Measurements from ENCODE around the gene GLS.
A peak's percentile ranks its signal among the peaks of the same experiment; 100 is the strongest.
"Not testable (repeated sequence)": the region's sequence is repeated elsewhere in the genome, so short reads cannot be mapped to it uniquely, and the experiment has no call there.

Gene GLS

GRCh38 chr2:190880378-190881083 is at the start of gene GLS:
GLS (plus strand) TSS chr2:190880821; CDS start chr2:190881085, 264 bp downstream.
- DNase-seq (ENCODE audit: low read depth), result peak; percentile 91

- no peak for DNase-seq (ENCODE audit: low read depth)
Observed at GRCh38 chr2:190831941-190832340, 48.7 kb upstream of the GLS start.

DNA sequence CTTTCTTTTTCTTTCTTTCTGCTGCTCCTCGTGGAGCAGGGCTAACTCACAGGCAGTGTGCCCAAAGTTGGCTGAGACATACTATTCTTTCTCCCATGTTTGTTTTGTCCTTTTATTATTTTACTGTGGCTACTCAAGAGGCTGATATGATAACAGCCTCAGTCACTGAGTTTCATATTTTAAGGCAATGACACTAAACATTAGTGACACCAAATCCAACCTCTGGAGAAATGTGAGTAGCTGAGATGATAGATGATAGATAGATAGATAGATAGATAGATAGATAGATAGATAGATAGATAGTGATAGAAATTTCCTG is 45.8 kb upstream of the GLS start:
- no peak for DNase-seq (ENCODE audit: low read depth)

DNA sequence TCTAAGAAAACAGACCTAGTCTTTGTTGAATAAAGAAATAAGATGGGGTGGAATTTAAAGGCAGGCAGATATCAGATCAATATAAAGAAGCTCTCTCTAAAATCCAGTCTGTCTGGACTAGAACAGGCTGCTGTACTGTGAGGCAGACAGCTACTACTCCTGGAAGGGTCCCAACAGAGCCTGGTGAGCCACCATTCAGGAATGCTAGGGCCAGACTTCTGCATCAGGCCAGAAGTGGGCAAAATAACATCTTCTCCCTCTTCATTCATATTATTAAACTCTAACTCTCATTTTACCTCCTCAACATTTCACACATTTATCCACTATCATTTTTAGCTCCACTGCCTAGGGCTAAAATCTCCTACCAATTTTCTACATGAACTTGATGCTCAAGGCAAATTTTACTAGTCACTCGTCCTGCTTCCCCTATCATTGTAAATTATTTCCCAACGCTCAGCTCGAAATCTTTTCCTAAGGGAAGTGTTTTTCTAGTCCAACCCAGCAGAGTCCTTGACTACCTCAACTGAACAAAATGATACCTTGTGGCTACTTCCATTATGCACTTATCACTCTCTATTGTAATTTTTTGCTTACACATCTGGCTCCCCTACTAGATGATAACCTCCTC is 45.2 kb upstream of the GLS start:
- DNase-seq (ENCODE audit: low read depth), result no peak

GRCh38 chr2:190836767-190837166 is 43.9 kb upstream of the GLS start:
- no peak for DNase-seq (ENCODE audit: low read depth)

DNA sequence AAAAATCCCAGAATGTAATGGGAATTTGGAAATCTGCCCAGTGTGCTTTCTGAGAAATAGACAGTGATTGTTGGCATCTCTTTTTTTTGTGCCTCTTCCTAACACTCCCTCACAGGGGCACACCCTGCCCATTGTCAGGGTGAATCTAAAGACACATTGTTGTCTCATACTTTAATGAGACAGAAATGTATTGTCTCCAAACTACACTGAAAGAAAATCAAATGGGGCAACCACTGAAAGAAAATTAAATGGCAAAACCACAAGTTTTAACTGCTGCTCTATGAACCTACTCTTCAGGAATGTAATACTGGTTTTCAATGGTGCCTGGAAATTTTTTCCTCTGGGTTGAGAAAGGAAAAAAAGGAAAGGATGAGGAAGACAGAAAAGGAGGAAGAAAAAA is 43.2 kb upstream of the GLS start:
- no peak for DNase-seq (ENCODE audit: low read depth)

DNA sequence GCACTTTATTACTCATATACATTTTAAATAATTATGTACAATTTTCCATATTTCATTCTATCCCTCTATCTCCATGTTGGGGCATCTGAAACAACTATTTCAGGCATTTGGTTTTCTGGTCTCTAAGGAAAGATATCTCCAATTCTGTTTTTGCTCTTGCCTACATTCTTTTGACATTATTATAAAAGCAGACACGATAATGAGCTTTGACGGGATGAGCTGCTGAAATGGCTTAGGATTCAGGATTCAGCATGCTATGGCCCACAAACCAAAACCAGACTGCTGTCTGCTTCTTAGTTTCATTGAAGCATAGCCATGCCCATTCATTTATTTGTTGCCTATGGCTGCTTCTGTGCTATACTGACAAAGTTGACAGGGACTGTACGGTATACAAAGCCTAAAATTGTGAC is 42.7 kb upstream of the GLS start:
- DNase-seq (ENCODE audit: low read depth), result no peak

GRCh38 chr2:190838492-190838910 is 42.1 kb upstream of the GLS start:
- DNase-seq (ENCODE audit: low read depth), result no peak

DNA sequence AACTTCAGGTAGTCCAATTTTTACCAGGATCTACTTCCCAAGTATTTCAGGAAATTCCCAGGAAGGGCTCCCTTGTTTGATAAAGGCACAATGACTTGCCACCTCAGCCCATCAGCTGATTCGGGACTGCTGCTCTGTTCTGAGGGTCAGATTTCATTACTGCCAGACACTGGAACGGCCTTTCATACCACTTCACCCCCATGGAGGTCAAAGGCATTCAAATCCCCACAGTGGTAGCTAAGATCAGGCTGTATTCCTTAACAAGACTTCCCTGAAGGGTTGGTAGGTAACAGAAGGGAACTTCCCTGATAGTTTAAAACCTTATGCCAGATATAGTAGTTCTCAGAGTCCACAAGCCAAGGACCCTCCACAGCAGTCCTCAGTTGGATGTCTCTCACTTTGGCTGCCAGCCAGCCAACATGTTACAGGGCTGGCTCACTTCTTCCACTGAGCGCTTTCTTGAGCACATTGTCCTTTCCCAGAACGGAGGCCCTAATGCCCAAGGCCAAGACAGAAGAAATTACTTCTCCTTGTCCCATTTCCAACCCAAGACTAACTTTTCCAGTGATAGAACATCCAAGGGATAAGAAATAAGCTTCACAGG is 40.0 kb upstream of the GLS start:
- no peak for DNase-seq (ENCODE audit: low read depth)

GRCh38 chr2:190841707-190842505 is 38.7 kb upstream of the GLS start:
- DNase-seq (ENCODE audit: low read depth), result no peak

GRCh38 chr2:190842606-190843104 is 38.0 kb upstream of the GLS start:
- DNase-seq (ENCODE audit: low read depth), result no peak

GRCh38 chr2:190843890-190844699 is 36.5 kb upstream of the GLS start:
- peak; percentile 15 for DNase-seq (ENCODE audit: low read depth)

DNA sequence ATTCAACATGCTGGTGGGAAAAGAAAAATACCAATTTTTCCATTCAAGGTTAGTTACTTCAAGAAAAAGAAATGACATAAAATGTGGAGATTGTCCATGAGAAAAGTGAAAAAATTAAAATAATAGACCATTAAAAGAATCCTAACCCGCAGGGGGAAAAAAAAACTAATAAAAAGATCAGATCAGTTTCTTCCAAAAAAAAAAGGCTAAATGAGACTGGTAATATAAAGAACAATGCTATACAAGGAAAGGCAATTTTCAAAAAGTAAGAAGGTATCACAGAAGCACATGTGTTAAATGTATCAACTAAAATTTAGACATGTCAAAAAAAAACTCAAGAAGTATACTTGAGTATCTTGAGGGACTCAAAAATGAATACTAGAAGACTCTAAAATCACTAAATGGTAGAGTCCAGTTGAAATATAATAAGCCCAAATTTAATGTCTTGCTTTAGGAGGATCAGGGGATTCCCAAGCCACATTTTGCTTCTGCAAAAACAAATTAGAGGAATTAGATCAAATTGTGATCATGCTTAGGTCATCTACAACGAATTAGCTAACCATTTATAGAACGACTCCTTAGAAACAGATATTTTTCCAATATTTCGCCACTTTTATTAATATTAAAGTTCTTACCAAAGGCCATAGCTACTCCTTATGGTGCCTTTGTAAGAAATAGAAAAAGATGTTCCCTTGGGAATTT is 35.8 kb upstream of the GLS start:
- no peak for DNase-seq (ENCODE audit: low read depth)

GRCh38 chr2:190846746-190847145 is 33.9 kb upstream of the GLS start:
- DNase-seq (ENCODE audit: low read depth), result no peak

- DNase-seq (ENCODE audit: low read depth), result no peak
Observed at GRCh38 chr2:190847504-190848081, 33.0 kb upstream of the GLS start.

- no peak for DNase-seq (ENCODE audit: low read depth)
Observed at GRCh38 chr2:190849774-190850173, 30.8 kb upstream of the GLS start.

GRCh38 chr2:190853022-190853421 is 27.6 kb upstream of the GLS start:
- not testable (repeated sequence) for DNase-seq (ENCODE audit: low read depth)

GRCh38 chr2:190853531-190854383 is 26.9 kb upstream of the GLS start:
- no peak for DNase-seq (ENCODE audit: low read depth)

DNA sequence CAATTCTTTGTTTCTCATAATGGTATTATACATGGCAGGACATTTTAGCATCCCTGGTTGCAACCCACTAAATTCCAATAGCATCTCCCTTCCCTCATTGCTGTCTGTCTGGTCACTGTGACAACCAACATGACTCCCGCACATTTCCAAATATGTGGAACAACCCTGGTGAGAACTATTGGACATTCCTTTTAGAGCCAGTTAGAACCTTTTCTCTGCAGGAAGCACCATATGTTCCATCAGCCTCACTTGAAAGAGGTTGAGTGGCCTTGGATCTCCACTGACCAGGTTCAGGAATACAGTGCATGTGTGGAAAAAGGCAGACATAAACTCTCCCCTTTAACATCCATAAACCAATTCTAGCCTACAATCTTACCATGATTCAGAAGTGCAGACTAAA is 25.9 kb upstream of the GLS start:
- no peak for DNase-seq (ENCODE audit: low read depth)

DNA sequence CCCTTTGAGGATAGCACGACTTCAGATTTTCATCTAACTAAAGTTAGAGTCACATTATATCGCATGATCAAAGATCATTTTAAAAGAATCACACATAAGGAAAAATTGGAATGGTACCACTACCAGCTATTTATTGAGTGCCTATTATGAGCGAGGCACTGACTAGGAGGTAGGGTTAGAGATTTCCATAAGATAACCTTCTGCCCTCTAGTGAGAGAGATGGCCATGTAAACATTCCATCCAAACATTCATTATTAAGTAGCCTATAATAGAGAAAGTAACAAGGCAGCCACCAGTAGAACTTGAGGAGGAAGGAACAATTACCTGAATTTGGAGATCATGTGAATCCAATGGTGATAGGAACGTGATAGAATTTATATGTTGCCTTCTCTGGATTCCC is 25.4 kb upstream of the GLS start:
- DNase-seq (ENCODE audit: low read depth), result no peak

Data from stimulated activated CD8-positive, alpha-beta memory T cell treated with anti-CD3 and anti-CD28 coated beads, Interleukin-4, amount 100 ng/mL, for 24 hours (primary cell).